Erythroblast (primary cell): Measurements from ENCODE around the gene MRPS14.

Experiments
- GATA1 ChIP-seq: IDR thresholded peaks from 2 replicates; pipeline ENCODE4 v1.6.1; 2011; ENCODE audit warnings: low read depth, mild to moderate bottlenecking, control low read depth, low read length, moderate library complexity
- POLR2A ChIP-seq: IDR thresholded peaks from 2 replicates; pipeline ENCODE4 v1.6.1; 2011; ENCODE audit warnings: mild to moderate bottlenecking, low read length

GRCh38 chr1:175045519-175045918, 22.3 kb upstream of the MRPS14 start:
- no peak for TF ChIP-seq POLR2A
- TF ChIP-seq GATA1 = no peak
